HG03469 (cell line): ENCODE data around the gene SCNN1B.
"Not testable (repeated sequence)": the region's sequence is repeated elsewhere in the genome, so short reads cannot be mapped to it uniquely, and the experiment has no call there.

ENCODE experiments used
- ATAC-seq: cut with Tn5 transposase; IDR thresholded peaks from one replicate; pipeline ENCODE4 v1.9.1; 2021; ENCODE audit warnings: mild to moderate bottlenecking, moderate library complexity, moderate number of reproducible peaks; ENCODE audit not compliant: unreplicated experiment

The SCNN1B gene

GRCh38 chr16:23348579-23349469 lies 46.7 kb downstream of the SCNN1B start:
- ATAC-seq: no peak

GRCh38 chr16:23351360-23351759 lies 49.3 kb downstream of the SCNN1B start:
- ATAC-seq: no peak

DNA sequence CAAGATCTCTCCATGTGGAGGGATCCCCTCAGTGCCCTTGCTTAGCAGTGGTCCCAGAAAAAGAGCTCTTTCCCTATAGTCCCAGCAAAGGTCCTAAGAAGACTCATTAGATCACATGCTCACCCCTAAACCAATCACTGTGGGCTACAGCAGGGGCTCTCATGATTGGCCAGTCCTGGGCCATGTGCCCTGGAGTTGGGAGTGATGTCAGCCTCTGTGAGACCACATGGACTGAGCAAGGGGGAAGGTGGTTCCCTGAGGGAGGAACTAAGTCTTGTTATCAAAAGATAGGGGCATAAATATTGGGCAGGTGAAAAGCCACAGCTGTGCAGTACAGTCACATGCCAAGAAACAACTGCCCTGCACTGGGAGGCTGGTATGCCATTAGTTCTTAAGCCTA lies 51.3 kb downstream of the SCNN1B start:
- no peak for ATAC-seq

- ATAC-seq: no peak
These were observed 52.1 kb downstream of the SCNN1B start for GRCh38 chr16:23354246-23354645.

- no peak for ATAC-seq
These were observed 53.1 kb downstream of the SCNN1B start for GRCh38 chr16:23355106-23355670.

DNA sequence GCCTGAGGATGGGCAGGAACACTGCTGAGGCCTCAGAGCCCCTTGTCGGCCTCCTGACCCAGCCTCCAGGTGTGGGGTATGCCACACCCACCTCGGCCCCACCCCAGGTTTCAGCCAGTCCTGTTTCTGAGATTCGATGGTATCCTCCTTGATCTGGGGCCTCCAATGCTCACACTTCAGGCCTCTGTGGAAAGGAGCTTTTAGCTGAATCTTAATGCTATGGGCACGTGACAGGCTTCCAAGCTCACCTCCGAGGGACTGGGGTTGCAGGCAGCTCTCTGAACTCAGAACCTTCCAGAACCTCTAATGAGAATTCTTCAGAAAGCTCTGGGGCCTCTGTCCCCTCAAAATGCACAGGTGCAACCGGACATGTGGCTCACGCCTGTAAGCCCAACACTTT lies 54.8 kb downstream of the SCNN1B start:
- ATAC-seq: no peak

DNA sequence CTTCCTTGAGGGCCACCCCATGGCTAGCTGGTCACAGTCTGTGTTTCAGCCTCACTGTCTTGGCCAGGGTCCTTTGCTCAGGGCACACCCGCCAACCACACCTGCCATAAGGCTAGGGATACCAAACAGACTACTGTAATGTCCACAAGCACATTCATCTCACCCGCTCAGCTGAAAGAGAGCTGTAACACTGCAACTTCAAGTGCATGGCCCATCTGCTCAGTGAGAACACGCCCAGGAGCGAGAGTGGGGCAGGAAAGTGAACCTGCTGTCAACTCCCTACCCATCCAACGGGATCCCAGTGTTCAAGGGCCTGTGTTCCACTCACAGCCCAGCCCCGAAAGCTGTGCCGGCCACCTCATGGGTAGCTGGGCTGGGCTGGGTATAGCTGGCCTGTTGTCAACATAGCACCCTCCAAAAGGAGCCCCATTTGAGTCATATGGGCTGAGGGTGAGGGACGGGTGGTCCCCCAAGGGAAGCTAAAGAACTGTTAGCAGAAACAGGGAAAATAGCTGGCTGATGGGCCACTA lies 55.7 kb downstream of the SCNN1B start:
- ATAC-seq: no peak

GRCh38 chr16:23359092-23359760 lies 57.1 kb downstream of the SCNN1B start:
- no peak for ATAC-seq

DNA sequence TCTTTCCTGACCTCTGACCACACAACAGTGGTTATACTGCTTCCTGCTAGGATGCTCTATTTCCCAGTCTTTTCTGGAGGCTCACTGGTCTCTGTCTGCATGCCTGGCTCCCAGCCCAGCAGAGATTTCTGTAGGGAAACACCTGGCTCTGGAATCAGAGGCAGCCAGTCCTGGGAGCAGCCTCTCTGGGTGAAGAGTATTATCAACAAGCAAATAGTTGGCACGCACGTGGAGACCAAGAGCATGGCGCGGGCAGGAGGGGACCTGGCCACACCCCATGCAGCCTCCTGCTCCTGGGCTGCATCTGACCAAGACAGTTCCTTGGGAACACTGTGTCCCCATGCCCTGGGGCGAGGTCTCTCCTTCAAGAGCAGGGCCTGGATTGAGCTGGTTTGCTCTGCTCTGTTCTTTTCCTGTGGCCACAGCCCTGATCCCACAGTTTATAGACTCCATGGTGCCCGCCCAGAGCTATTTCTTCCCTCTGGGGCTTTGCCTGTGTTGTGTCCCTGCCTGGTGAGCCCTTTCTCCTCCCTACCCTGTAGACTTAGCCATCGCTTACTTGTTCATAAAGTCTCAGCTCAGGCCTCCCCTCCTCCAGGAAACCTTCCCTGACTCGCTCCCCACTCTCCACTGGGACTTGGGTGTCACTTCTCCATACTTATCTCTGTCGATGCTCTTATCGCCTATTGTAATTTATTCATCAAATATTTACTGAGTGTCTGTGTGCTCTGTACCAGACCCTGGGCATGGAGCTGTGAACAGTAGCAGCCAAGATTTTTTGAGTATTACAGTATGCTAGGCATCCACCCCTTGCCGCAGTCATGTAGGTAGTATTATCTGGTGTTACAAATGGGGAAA lies 60.6 kb downstream of the SCNN1B start:
- ATAC-seq: no peak

GRCh38 chr16:23365602-23366240 lies 63.6 kb downstream of the SCNN1B start:
- ATAC-seq: no peak

DNA sequence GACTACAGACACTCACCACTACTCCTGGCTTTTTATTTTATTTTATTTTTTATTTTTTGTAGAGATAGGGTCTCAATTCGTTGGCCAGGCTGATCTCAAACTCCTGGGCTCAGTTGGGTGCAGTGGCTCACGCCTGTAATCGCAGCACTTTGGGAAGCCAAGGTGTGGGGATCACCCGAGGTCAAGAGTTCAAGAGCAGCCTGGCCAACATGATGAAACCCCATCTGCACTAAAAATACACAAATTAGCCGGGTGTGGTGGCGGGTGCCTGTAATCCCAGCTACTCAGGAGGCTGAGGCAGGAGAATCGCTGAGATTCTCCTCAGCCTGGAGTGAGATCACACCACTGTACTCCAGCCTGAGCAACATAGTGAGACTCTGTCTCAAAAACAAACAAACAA lies 64.2 kb downstream of the SCNN1B start:
- not testable (repeated sequence) for ATAC-seq

- ATAC-seq: no peak
These were observed 65.5 kb downstream of the SCNN1B start for GRCh38 chr16:23367564-23367963.

- no peak for ATAC-seq
These were observed 65.9 kb downstream of the SCNN1B start for GRCh38 chr16:23367988-23368387.

DNA sequence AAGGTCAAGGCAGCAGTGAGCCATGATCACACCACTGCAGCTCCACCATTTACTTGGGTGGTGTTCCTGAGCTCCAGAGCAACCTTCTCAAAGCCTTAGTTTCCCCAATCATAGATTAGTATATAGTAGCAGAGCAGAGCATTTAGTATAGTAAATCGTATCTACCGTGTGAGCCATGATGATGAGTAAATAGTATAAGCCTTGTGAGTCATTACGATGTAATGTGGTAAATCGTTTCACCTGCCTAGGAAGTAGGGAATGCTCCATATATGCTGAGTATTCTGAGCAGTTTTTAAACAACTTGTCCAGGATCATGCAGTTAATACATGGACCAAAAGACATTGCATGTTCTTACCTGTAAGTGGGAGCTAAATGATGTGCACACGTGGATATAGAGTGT lies 66.4 kb downstream of the SCNN1B start:
- no peak for ATAC-seq

DNA sequence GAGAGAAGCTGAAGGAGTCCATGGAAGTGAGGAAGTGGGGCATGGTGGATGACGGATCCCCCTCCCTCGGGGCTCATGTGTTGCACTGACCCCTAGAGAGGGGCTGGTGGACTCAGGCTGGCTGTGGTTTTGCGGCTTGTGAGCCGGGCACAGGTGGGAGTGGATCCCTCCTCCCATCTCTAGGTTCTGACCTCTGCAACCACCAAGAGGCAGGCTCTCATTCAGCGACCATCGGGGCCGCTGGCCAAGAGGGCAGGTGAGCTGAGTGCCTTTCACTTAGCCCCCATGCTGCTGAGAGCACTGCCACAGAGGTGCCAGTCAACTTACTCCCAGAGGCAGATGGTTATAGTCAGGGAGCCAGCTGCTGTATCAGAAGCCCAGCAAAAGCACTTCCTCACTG lies 67.3 kb downstream of the SCNN1B start:
- no peak for ATAC-seq

DNA sequence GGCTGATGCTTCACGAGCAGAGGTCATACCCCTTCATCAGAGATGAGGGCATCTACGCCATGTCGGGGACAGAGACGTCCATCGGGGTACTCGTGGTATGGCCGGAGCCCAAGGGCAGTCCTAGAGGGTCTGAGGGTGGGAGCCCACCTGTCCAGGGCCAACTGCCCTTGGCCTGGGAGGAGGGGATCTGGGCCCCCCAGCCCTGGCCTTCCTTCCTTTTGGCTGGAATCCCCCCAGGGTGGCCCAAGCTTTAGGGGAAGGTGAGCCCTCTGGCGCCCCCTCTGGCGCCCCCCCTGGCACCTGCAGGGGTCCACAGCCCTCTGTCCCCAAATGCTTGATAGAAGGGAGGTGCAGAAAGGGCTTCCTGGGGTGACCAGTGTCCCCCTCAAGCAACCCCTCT lies 69.3 kb downstream of the SCNN1B start:
- no peak for ATAC-seq

GRCh38 chr16:23373436-23374219 lies 71.5 kb downstream of the SCNN1B start:
- no peak for ATAC-seq

DNA sequence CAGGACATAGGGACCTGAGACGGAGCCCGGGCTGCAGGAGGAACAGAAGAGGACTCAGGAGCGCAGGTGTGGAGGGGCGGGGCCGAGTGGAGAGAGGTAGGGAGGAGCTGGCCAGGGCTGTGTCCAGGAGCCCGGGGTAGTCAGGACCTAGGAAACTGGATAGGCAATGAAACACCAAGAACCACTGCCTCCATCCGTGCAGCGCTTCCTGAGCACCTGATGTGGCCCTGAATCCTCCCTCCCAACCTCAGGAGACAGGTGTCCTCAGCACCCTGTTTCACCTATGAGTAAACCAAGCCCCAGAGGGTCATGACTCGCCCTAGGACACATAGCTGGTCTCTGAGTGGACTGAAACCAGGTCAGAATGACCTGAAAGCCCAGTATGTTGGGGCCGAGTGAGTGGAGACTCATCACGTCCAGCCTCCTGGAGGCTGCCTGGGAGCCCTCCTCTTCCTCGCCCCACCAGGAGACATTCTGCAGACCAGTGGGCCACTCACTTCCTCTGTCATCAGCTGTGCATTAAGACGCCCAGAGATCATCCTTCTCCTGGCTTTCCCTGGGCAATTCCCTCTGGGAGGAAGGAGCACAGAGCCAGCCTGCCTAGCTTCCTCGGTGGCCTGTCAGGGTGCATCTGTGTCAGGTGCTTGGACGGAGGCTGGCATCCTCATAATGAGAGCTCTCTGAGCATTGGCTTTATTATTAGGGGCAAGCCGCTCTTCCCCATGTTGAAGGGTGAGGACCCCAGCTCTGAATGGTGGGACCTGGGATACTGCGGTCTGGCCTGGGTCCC lies 72.8 kb downstream of the SCNN1B start:
- no peak for ATAC-seq

DNA sequence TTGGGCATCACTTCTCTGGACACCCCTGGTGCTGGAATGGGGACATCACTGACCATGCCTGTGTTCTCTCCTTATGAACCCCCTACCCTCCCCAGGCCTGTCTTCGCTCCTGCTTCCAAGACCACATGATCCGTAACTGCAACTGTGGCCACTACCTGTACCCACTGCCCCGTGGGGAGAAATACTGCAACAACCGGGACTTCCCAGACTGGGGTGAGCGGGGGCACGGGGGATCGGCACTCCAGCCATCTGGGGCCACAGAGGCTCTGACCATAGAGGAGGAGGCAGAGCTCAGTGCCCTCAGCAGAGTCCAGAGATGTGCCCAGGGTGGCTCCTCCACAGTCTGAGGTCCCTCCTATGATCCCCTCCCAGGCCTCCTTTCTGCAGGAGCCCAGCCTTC lies 73.5 kb downstream of the SCNN1B start:
- ATAC-seq: no peak
